ENCODE measurements around the gene REC8.
"Not testable (repeated sequence)": the region's sequence is repeated elsewhere in the genome, so short reads cannot be mapped to it uniquely, and the experiment has no call there.

Gene REC8

DNA sequence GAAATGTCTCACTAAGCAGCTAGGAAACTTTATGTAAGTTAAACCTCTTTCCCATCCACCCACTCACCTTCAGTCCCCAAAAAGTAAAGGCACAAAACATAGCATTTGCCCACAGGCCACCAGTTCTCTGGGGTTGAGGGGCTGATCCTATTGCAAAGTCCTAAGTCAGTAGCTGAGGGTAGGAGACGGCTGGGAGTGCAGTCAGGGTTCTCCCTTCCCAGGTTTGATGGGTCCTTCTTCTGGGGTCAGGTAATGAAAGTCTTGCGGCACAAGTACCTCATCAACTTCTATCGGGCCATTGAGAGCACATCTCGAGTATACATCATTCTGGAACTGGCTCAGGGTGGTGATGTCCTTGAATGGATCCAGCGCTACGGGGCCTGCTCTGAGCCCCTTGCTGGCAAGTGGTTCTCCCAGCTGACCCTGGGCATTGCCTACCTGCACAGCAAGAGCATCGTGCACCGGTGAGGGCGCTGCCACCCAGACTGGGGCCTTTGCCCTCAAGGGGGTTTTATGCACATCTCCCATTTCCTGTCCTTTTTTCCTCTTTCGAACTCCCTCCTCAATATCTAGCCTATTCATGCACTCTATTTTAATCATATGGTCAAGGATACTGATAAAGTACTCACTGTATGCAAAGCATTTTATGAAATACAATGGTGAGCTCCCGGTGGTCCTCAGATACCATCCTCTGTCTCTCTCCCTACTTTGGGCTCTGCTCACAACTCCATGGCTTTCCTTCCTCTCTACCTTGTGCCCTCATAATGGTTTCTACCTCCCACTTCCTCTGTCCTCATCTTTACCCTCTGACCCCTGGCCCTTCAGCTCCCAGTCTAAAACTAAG is 34.6 kb downstream of the REC8 start:
- no peak for DNase-seq

DNA sequence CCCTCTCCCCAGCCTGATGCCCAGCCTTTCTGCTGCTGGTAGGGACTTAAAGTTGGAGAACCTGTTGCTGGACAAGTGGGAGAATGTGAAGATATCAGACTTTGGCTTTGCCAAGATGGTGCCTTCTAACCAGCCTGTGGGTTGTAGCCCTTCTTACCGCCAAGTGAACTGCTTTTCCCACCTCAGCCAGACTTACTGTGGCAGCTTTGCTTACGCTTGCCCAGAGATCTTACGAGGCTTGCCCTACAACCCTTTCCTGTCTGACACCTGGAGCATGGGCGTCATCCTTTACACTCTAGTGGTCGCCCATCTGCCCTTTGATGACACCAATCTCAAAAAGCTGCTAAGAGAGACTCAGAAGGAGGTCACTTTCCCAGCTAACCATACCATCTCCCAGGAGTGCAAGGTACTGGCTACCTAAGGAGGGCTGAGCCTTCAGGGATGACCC is 35.2 kb downstream of the REC8 start:
- no peak for DNase-seq

DNA sequence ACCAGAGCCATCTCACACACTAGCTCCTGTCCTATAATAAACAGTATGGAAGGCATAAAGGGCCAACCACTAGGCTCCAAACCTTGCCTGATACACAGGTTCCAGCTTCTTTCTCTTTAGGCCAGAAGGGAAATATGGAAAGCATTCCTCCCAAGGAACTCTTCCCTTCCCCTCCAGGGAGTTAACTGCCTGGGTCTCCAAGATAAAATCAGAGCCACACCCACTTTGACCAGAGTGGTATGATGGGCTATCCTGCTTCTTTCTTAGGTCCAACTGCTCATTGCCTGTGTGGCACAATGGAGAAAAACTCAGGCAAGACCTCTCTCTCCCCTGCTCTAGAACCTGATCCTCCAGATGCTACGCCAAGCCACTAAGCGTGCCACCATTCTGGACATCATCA is 35.7 kb downstream of the REC8 start:
- DNase-seq: no peak

DNA sequence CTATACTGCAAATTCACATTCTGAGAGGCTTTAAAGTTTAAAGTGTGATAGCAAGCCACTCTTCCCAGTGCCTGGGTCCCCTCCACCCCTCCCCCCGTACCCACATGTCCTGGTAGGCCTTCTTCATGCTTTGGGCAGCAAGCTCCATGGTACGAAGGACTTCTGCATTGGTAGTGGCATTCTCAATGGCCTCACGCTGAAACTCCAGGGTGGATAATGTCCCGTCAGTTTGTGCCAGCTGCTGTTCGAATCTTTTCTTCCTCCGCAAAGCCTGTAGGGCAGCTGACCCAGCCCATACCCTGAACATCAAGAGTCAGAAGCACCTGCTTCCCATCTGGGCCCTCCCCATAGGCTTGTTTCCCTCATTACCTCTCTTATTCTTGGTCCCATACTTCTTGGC is 39.4 kb downstream of the REC8 start:
- no peak for DNase-seq

DNA sequence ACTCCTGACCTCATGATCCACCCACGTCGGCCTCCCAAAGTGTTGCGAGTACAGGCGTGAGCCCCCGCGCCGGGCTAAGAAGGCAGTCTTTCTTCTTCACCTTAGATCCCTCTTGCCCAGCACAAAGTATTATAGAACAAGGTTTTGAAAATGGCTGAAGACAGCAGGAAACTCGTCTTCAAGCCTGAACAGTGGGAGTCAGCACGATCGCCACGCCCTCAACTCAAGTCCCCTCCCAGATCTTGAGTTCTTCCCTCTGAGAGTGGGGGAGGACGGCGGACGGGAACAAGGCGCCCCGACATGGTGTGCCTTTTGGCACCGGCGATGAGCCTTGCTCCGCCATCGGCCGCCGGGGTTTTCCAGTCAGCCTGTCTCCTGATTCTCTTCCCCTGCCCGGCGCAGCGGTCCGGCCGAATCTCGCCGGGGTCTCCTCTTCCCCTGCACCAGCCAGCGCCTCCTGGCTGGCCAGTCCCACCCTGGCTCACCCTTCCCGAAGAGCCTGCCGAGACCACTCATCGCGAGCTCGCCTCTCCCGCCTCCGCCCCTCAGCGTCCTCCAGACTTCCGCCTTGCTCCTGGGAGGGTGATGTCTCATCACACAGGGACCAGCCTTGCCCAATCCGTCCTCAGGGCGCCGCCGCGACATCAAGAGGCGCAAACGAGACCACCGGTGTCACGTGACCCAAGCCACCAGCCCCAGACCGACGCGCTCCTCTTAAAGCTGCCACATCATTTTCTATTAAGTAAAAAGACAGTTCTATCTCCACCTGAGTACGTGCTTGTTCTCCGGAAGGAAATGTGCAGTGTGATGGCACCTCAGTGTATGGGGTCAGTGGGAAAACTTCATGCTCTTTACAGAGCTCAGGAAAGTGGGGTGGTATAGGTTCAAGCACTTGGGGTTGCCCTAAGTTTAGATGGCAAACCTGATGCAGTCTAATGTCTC is 41.3 kb downstream of the REC8 start, which contains the start of gene CHMP4A:
TSS of gene CHMP4A (minus strand) at position 565 of the 942 bp plus-strand sequence. CDS start at position 516, 49 bp downstream.
- DNase-seq: peak; percentile 95

DNA sequence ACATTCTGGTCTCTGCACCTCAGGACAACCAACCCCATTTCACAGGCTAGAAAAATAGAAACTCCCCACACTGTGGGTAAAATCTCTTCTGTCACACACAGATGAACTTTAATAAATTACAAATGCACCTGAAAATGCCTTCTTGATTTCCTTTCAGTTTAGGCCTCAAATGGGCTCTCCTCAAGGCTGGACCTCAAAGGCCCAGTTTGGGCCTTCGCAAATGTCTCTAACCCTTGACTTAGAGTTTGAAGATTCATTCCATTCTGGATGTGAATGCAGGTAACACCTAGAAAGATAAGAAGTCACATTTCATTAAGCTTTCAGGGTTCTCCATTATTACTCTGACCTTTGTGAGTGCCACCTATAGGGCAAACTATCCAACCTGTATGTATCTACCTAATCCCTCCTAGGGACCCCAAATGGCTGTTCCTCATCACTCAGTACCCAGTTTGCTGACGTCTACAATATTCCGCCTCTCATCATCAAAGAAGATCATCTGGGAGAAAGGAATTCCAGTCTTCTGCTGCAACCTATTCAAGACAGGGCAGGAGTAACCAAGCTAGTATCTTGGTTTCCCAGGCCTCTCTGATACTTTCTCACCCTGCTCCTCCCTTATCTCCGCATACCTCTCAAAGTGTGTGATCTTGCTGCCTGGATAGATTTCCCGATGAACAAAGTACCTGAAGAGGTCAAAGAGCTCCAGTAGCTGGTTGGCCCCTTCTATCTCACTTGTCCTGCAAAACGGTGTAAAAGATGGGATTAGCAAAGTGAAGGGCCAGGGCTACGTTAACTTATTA is 42.2 kb downstream of the REC8 start:
- DNase-seq: no peak

DNA sequence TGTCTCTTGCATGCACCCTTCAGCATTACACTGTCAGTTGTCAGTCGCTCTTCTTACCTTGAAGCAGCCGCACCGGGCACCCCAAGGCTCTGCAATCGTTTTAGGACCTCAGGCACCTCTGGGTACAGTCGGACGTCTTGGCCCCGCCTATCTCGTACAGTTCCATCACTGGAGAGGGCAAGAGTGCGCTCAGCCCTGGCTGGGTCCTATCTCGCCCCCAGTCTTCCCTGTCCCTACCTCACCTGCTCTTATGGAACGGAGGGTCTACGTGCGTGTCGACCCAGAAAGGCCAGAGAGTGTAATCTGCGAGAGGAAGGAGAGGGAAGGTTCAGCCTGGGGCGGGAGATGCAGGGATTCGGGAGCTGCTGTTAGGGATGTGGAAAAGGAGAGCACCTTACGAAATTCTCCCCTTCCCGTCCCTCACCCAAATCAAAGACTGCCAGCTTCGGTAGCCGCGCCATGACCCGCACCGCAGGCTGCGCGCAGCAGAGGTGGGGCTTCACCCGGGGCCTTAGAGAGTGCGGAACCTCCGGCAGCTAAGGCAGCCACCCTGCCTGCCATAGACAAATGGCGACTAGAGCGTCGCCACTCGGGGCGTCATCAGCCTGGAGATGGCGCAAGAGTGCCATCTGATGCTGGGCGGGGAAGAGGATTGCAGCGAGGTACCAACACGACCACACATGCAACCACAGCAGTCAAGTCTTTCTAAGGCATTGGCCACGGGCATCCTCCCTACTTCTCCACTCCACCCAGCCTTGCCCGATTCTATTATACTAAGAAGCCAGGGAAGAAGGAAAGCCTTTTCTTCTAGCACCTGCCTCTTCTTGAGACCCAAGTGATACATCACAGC is 43.8 kb downstream of the REC8 start, which contains the start of gene MDP1:
TSS of gene MDP1 (minus strand) at position 572 of the 850 bp plus-strand sequence. CDS start at position 461, 111 bp downstream.
- DNase-seq: peak; percentile 92

DNA sequence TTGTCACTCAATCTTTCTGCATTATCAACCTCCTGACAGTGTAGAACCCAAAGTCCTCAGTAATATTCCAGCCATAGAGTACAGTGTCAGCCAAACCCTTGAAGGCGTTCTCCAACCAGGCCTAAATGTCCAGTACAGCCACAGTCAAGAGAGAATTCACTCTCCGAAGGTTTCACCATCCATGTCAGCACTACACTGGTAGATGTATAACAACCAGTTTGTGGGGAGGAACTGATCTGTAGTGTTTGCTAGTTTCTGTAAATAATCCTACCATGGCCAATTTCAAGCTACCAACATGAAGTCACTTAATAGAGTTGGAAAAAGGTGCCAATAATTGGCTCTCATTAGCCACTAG is 44.4 kb downstream of the REC8 start:
- no peak for DNase-seq

DNA sequence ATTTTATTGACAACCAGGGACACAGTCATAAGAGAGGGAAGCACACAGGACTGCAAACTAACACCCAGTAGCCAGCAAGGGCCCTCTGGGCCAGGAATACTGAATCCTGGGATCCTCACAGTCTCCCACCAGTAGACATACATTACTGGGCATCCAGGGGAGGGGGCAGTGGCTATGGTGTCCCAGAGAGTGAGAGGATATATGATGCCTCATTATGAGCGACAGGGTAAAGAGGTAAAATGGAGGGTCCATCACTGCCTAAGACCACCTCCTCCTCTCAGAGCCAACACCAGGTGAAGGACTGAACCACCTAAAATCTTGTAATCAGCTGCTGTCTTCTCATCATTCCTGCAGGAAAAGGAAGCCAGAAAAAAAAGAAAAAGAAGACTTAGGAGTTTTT is 45.0 kb downstream of the REC8 start:
- not testable (repeated sequence) for DNase-seq

DNA sequence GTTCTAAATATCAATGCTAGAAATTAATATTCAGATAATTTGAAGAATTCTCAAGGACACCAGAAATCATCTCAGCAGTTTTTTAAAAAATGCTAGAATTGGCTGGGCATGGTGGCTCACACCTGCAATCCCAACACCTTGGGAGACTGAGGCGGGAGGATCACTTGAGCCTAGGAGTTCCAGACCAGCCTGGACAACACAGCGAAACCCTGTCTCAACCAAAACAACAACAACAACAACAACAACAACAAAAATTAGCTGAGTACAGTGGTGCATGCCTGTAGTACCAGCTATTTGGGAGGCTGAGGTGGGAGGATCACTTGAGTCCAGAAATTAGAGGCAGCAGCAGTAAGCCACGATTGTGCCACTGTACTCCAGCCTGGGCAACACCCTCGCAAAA is 47.2 kb downstream of the REC8 start:
- no peak for DNase-seq

DNA sequence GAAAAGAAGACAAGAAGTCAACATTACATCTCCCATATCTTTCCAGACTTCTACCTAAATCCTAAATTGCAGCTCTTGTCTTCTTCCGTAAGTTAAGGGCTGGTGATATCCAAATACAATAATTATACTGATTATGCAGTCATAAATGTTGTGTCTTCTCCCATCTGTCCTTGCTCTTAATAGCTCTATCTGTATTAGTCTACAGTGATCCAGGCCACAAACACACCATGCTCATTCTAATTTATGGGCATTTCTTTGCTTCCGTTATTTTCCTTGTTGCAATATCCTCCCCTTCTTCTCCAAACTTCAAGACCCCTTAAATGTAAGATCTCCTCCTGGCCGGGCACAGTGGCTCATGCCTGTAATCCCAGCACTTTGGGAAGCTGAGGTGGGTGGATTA is 47.6 kb downstream of the REC8 start:
- DNase-seq: no peak

DNA sequence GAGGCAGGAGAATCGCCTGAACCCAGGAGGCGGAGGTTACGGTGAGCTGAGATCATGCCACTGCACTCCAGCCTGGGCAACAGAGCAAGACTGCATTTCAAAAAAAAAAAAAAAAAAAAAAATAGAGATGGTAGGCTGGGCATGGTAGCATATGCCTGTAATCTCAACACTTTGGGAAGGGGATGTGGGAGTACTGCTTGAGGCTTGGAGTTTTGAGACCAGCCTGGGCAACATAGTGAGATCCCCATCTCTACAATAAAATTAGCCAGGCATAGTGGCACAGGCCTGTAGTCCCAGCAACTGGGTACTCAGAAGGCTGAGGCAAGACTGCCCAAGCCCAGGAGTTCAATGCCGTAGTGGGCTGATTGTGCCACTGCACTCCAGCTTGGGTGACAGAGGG is 51.1 kb downstream of the REC8 start:
- not testable (repeated sequence) for DNase-seq

DNA sequence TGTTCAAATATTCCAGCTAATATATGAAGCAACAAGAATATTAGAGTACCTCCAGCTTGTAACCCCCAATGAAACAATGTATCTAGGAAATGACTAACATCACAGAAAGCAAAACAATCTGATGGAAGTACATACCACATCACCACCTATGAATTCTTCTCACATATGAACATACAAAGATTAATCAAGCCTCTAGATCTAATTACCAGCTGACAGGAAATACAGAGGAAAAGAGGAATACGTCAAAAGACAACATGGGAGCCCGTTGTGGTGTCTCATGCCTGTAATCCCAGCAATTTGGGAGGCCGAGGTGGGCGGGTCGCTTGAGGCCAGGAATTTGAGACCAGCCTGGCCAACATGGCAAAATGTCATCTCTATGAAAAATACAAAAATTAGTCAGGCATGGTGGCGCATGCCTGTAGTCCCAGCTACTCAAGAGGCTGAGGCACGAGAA is 52.8 kb downstream of the REC8 start:
- no peak for DNase-seq

DNA sequence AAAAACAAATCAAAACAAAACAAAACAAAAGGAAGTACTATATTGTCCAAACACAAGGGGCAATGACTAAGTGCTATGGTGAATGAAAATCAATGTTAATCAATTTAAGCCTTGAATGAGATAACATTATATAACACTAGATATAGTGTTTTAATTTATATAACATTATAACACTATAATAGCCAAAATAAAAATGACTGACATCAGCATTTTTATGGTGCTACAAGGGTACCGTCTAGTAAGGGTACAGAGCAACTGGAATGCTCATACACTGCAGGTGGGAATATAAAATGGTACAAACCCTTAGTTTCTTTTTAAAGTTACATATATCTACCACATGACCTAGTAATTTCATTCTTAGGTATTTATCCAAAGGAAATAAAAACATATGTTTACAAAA is 54.6 kb downstream of the REC8 start:
- DNase-seq: no peak

DNA sequence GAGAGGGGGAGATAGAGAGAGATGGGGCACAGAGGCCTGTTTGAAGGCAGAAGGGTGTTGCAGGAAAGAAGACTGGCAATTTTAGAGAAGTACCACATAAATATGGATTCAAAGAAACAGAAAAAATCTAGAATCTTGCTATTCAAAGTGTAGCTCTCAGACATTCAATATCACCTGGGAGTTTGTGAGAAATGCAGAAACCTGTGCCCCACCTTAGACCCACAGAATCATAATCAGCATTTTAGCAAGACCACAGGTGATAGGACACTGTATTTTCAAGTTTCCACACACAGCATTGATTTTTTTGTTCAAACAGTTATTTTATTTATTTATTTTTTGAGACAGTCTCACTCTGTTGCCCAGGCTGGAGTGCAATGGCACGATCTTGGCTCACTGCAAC is 57.0 kb downstream of the REC8 start:
- no peak for DNase-seq
